Tibial nerve (tissue), 4 donors: Measurements from ENCODE around the gene ELP5. TPM values are rescaled to one million over a fixed set of nuclear protein-coding genes. Genes with fewer than 3 reads are reported as not detected.
A peak's percentile ranks its signal among the peaks of the same experiment; 100 is the strongest.
"Not testable (repeated sequence)": the region's sequence is repeated elsewhere in the genome, so short reads cannot be mapped to it uniquely, and the experiment has no call there.

Experiments used
- DNase-seq, 2 donors: peaks; one replicate each; pipeline ENCODE4 v3.0.0-alpha.2; 2019; ENCODE audit warnings: low spot score in 2 of 2
- H3K27ac ChIP-seq, 4 donors: fragments of 200-600 bp; sonication (generic) in 3 of 4; one replicate each; pipeline ENCODE4 v1.5.1; 2017 to 2019; ENCODE audit warnings: mild to moderate bottlenecking in 1 of 4
- H3K27me3 ChIP-seq, 2 donors: fragments of 200-600 bp; sonication (generic) in 1 of 2; one replicate each; pipeline versions ENCODE4 v1.5.1 to v1.6.0; 2017 to 2019
- H3K36me3 ChIP-seq, 3 donors: fragments of 200-600 bp; sonication (generic); one replicate each; pipeline ENCODE4 v1.5.1; 2018 to 2019
- H3K4me1 ChIP-seq, 4 donors: fragments of 200-600 bp; sonication (generic) in 3 of 4; one replicate each; pipeline ENCODE4 v1.5.1; 2017 to 2019
- H3K4me3 ChIP-seq, 4 donors: fragments of 200-600 bp; sonication (generic) in 3 of 4; one replicate each; pipeline ENCODE4 v1.5.1; 2017 to 2019; ENCODE audit warnings: mild to moderate bottlenecking in 1 of 4, moderate library complexity in 1 of 4
- H3K9me3 ChIP-seq, 4 donors: fragments of 200-600 bp; sonication (generic) in 3 of 4; one replicate each; pipeline ENCODE4 v1.5.1; 2017 to 2019
- EP300 ChIP-seq, 2 donors: sonication (generic); formaldehyde crosslinking; IDR thresholded peaks; one replicate each; pipeline ENCODE4 v1.6.1; 2017; ENCODE audit warnings: antibody characterized with exemption in 2 of 2, mild to moderate bottlenecking in 1 of 2
- POLR2A ChIP-seq, 2 donors: fragments of 450-650 bp; IDR thresholded peaks; one replicate each; pipeline ENCODE4 v1.6.1; 2017; ENCODE audit warnings: antibody characterized with exemption in 2 of 2, mild to moderate bottlenecking in 2 of 2, moderate library complexity in 2 of 2
- WGBS, 2 donors: methylation state at CpG; one replicate each; pipeline ENCODE4 v1.1.5; 2018; 5-methylcytosine and 5-hydroxymethylcytosine counted together
- total RNA-seq, 4 donors: library from RNA; depleted of rRNA; stranded (reverse); fragments of >200 nt; gene quantifications; one replicate each; pipeline ENCODE4 v1.1.0, GENCODE V29; 2016
- TF ChIP-seq, protein P1 (sequence below), 5 experiments: fragments of 200-600 bp in 3 of 5; fragments of 450-650 bp in 2 of 5; sonication (generic) in 3 of 5; IDR thresholded peaks; one replicate each; pipeline ENCODE4 v1.5.1; 2016 to 2019; ENCODE audit warnings: antibody characterized with exemption in 5 of 5, mild to moderate bottlenecking in 3 of 5, moderate library complexity in 2 of 5

The ELP5 gene
- total RNA-seq, 4 donors from 2014 or later = 21.9 to 28.7 (median 25.0) TPM

DNA sequence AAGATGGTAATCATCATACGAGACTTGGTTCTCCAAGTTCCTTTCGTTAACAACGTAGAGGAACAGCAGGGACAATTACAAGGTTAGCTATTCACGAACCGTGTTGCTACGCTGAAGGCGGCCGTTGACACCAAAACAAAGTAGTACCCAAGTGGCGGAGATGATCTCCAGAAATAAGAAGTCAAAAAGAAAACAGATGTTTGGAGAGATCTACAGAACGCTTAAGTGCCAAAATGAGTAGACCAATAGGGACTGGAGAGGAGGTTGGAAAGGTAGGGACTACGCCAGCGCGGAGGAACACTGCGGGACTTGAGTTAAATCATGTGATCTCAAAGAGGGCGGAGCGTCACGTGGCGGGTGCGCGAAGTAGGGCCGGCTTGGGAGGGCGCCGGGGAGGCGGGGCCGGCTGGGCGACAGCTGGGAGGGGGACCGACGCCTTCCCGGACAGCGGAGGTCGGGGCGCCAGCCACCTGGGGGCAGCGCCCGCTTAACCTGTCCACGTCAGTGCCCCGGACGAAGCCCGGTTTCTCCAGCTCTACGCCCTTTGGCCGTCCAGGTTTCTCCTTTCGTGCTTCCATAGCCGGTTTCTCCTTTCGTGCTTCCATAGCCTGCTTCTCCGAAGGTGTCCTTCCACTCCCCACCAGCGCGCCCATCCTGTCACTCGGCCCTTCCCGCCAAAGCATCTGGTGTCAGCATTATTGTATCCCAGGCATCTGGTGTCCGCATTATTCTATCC, 9.1 kb upstream of the ELP5 start:
- Histone ChIP-seq H3K4me1 (peaks cover 3 to 43% (median 21%) of the 10 kb centered on the region in 4 donors), H3K27me3 (no peaks in the 10 kb centered on the region), H3K9me3 (no peaks in the 10 kb centered on the region), H3K27ac (peak overlapping the region; percentile 96 to 99 (median 98)), H3K36me3 (peaks cover 3 to 47% (median 17%) of the 10 kb centered on the region in 3 donors), H3K4me3 (peak overlapping the region; percentile 64 to 96 (median 76))
- TF ChIP-seq, protein P1, sequence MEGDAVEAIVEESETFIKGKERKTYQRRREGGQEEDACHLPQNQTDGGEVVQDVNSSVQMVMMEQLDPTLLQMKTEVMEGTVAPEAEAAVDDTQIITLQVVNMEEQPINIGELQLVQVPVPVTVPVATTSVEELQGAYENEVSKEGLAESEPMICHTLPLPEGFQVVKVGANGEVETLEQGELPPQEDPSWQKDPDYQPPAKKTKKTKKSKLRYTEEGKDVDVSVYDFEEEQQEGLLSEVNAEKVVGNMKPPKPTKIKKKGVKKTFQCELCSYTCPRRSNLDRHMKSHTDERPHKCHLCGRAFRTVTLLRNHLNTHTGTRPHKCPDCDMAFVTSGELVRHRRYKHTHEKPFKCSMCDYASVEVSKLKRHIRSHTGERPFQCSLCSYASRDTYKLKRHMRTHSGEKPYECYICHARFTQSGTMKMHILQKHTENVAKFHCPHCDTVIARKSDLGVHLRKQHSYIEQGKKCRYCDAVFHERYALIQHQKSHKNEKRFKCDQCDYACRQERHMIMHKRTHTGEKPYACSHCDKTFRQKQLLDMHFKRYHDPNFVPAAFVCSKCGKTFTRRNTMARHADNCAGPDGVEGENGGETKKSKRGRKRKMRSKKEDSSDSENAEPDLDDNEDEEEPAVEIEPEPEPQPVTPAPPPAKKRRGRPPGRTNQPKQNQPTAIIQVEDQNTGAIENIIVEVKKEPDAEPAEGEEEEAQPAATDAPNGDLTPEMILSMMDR (IDR thresholded peaks at IDR 0.05) = peak in 1 of 5 experiments; percentile 37
- TF ChIP-seq POLR2A (IDR thresholded peaks at IDR 0.05) (peak; percentile 20 to 68), EP300 (IDR thresholded peaks at IDR 0.05) (peak; percentile 98 to 99)
- WGBS, 2 donors = 1% methylated on average over 46 to 49 of the region's 49 CpGs
- DNase-seq = peak; percentile 96 to 98

GRCh38 chr17:7243453-7243729, 8.6 kb upstream of the ELP5 start:
- Histone ChIP-seq H3K27ac (peak overlapping the region; percentile 96 to 99 (median 98)), H3K4me3 (peak overlapping the region; percentile 64 to 96 (median 76)), H3K27me3 (no peaks in the 10 kb centered on the region), H3K9me3 (no peaks in the 10 kb centered on the region), H3K36me3 (peaks cover 3 to 47% (median 17%) of the 10 kb centered on the region in 3 donors), H3K4me1 (peaks cover 3 to 47% (median 21%) of the 10 kb centered on the region in 4 donors)
- WGBS, 2 donors = 19 to 21% methylated on average over 2 of the region's 2 CpGs
- TF ChIP-seq POLR2A (IDR thresholded peaks at IDR 0.05) (no peak), EP300 (IDR thresholded peaks at IDR 0.05) (no peak)
- TF ChIP-seq, protein P1 (IDR thresholded peaks at IDR 0.05) = no peak
- DNase-seq = no peak

DNA sequence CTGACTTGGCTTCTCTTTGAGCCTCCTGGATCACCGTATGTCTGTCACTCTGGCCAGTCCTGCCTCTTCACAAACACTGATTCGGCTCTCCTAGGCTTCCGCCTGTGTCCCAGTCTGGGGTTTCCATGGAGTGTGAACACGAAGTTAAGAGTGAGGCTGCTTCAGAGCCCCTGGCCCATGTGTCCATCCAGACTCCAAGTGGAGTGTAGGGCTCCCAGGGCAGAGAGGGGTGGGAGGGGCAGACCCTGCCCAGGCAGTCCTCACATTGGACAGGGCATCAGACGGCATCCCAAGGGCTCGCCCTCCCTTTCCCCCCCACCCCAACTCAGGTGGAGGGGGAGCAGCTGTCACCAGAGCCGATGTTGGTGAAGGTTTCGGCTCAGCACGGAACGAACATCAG, 8.2 kb upstream of the ELP5 start:
- not testable (repeated sequence) for H3K9me3 ChIP-seq, H3K27me3 ChIP-seq, DNase-seq
- H3K36me3 ChIP-seq = peaks cover 3 to 47% (median 17%) of the 10 kb centered on the region in 3 donors
- 65 to 77% methylated on average over 10 of the region's 10 CpGs for WGBS, 2 donors
- peak overlapping the region in 3 of 4 donors; percentile 96 to 99 (median 98) for H3K27ac ChIP-seq
- peak overlapping the region in 1 of 4 donors; percentile 64 for H3K4me3 ChIP-seq
- H3K4me1 ChIP-seq = peaks cover 3 to 51% (median 23%) of the 10 kb centered on the region in 4 donors

DNA sequence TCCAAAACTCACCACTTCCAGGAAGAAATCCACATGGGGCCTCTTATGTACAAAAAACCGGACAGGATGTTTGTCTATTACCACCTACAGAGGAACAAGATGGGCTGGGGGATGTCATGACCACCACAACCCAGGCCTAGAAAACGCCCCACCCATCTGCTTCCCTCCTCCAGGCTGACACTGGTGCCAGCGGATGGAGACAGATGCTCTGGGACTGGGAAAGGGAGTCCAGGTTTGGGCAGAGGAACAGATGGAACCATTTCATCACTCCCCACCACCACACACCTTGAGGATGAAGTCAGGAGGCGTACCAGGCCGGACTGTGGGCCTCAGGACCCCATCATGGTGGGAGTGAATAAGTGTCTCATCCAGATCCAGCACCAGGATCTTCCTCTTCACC, 5.2 kb upstream of the ELP5 start:
- Histone ChIP-seq H3K4me1 (peaks cover 0 to 54% (median 26%) of the 10 kb centered on the region in 4 donors), H3K9me3 (no peaks in the 10 kb centered on the region), H3K4me3 (no peak overlapping the region), H3K27ac (no peak overlapping the region), H3K27me3 (no peaks in the 10 kb centered on the region), H3K36me3 (peaks cover 3 to 34% (median 17%) of the 10 kb centered on the region in 3 donors)
- TF ChIP-seq, protein P1 (IDR thresholded peaks at IDR 0.05) = no peak
- TF ChIP-seq POLR2A (IDR thresholded peaks at IDR 0.05) = no peak
- TF ChIP-seq EP300 (IDR thresholded peaks at IDR 0.05) = no peak
- 80 to 88% methylated on average over 5 of the region's 5 CpGs for WGBS, 2 donors
- no peak for DNase-seq

DNA sequence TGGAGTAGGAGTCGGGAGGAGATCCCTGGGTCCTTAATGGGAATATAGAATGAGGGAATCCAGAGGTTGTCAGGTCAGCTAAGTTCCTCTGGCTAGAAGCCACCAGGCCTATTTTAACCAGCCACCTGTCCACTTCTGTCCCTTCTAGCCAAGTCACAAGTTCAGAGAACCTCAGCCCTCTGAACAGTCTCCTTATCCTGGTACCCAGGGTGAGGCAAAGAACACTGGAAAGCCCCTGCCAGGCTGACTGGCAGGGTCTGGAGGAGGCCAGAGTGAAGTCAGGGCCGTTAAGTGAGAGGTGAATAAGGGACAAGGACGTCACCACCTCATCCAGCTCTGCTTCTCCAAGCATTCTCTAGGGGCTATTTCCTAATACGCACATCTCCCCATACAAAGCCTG, 3.2 kb upstream of the ELP5 start:
- no peaks in the 10 kb centered on the region for H3K9me3 ChIP-seq
- H3K36me3 ChIP-seq = peaks cover 3 to 35% (median 17%) of the 10 kb centered on the region in 3 donors
- DNase-seq = no peak
- WGBS, 2 donors = 76 to 77% methylated on average over 4 of the region's 4 CpGs
- no peaks in the 10 kb centered on the region for H3K27me3 ChIP-seq
- TF ChIP-seq POLR2A (IDR thresholded peaks at IDR 0.05) (no peak), EP300 (IDR thresholded peaks at IDR 0.05) (no peak)
- TF ChIP-seq, protein P1 (IDR thresholded peaks at IDR 0.05) = no peak
- peaks cover 0 to 59% (median 30%) of the 10 kb centered on the region in 4 donors for H3K4me1 ChIP-seq
- no peak overlapping the region for H3K27ac ChIP-seq
- no peak overlapping the region for H3K4me3 ChIP-seq
